GM12878 (cell line): ENCODE data around the gene PCID2. TPM values are rescaled to one million over a fixed set of nuclear protein-coding genes. Genes with fewer than 3 reads are reported as not detected.

ENCODE experiments used
- CHD4 ChIP-seq: fragments of 200-600 bp; sonication (generic); IDR thresholded peaks from 2 replicates; pipeline ENCODE4 v1.6.1; 2016; ENCODE audit warnings: mild to moderate bottlenecking
- E2F8 ChIP-seq: fragments of 450-650 bp; IDR thresholded peaks from 2 replicates; pipeline ENCODE4 v1.6.1; 2018; ENCODE audit warnings: mild to moderate bottlenecking, low read depth, moderate library complexity; ENCODE audit not compliant: partially characterized antibody
- E4F1 ChIP-seq: fragments of 450-650 bp; IDR thresholded peaks from 2 replicates; pipeline ENCODE4 v1.6.1; 2018; ENCODE audit warnings: borderline replicate concordance, mild to moderate bottlenecking; ENCODE audit not compliant: partially characterized antibody
- ESRRA ChIP-seq: IDR thresholded peaks from 2 replicates; pipeline ENCODE4 v1.6.1; 2012; ENCODE audit warnings: mild to moderate bottlenecking, low read length, improper control_type of control experiment
- ETV6 ChIP-seq, 2 experiments: fragments of 450-650 bp in 1 of 2; IDR thresholded peaks in 1 of 2; conservative IDR thresholded peaks in 1 of 2; 2 replicates each; pipeline ENCODE4 v1.6.1; 2014; ENCODE audit warnings: antibody characterized with exemption in 1 of 2, borderline replicate concordance in 1 of 2, low read depth in 1 of 2, mild to moderate bottlenecking in 1 of 2, moderate library complexity in 1 of 2
- GATAD2B ChIP-seq: fragments of 450-650 bp; conservative IDR thresholded peaks from 2 replicates; pipeline ENCODE4 v1.6.1; 2017; ENCODE audit warnings: low read depth, mild to moderate bottlenecking, moderate library complexity
- HDAC2 ChIP-seq: fragments of 200-600 bp; sonication (generic); IDR thresholded peaks from 2 replicates; pipeline ENCODE4 v1.6.1; 2017
- IKZF2 ChIP-seq, 2 experiments: fragments of 450-650 bp; IDR thresholded peaks; 2 replicates each; pipeline ENCODE4 v1.6.1; 2017; ENCODE audit warnings: mild to moderate bottlenecking in 2 of 2, moderate library complexity in 2 of 2
- KAT2A ChIP-seq: conservative IDR thresholded peaks from 2 replicates; pipeline ENCODE4 v1.6.1; 2011; ENCODE audit warnings: low read depth, low read length; ENCODE audit not compliant: control insufficient read depth
- NBN ChIP-seq: fragments of 450-650 bp; IDR thresholded peaks from 2 replicates; pipeline ENCODE4 v1.6.1; 2016
- NFXL1 ChIP-seq: fragments of 450-650 bp; IDR thresholded peaks from 2 replicates; pipeline ENCODE4 v1.6.1; 2017; ENCODE audit warnings: antibody characterized with exemption, mild to moderate bottlenecking, borderline replicate concordance
- NR2F1 ChIP-seq: fragments of 450-650 bp; conservative IDR thresholded peaks from 2 replicates; pipeline ENCODE4 v1.6.1; 2017; ENCODE audit warnings: mild to moderate bottlenecking
- NRF1 ChIP-seq: conservative IDR thresholded peaks from 2 replicates; pipeline ENCODE4 v1.6.1; 2011; ENCODE audit warnings: mild to moderate bottlenecking, low read depth, low read length, improper control_type of control experiment
- PKNOX1 ChIP-seq: fragments of 450-650 bp; IDR thresholded peaks from 2 replicates; pipeline ENCODE4 v1.6.1; 2016; ENCODE audit warnings: mild to moderate bottlenecking
- POLR2A ChIP-seq: IDR thresholded peaks from 2 replicates; pipeline ENCODE4 v1.6.1; 2011; ENCODE audit warnings: low read depth, mild to moderate bottlenecking, low read length
- RFX5 ChIP-seq: IDR thresholded peaks from 2 replicates; pipeline ENCODE4 v1.6.1; 2011; ENCODE audit warnings: low read depth, low read length, improper control_type of control experiment
- SMAD1 ChIP-seq: fragments of 450-650 bp; IDR thresholded peaks from 2 replicates; pipeline ENCODE4 v1.6.1; 2018; ENCODE audit warnings: mild to moderate bottlenecking, low read depth; ENCODE audit not compliant: partially characterized antibody
- SPI1 ChIP-seq: IDR thresholded peaks from 2 replicates; pipeline ENCODE4 v1.6.1; 2011; ENCODE audit warnings: low read depth, mild to moderate bottlenecking, low read length, moderate library complexity, borderline replicate concordance; ENCODE audit not compliant: insufficient read depth
- ZBTB33 ChIP-seq: fragments of 450-650 bp; IDR thresholded peaks from 2 replicates; pipeline ENCODE4 v1.6.1; 2017; ENCODE audit warnings: mild to moderate bottlenecking
- ZSCAN29 ChIP-seq: fragments of 450-650 bp; IDR thresholded peaks from 2 replicates; pipeline ENCODE4 v1.6.1; 2017; ENCODE audit warnings: mild to moderate bottlenecking, moderate library complexity
- polyA plus RNA-seq, 11 experiments: library from polyadenylated mRNA; depleted of rRNA in 4 of 11; unstranded in 6 of 11; stranded (reverse) in 5 of 11; fragments of >200 nt; fragmentation: Nextera tagmentation in 4 of 11; fragmentation: Illumina TruSeq in 1 of 11; extraction: Ambion mirVana in 4 of 11; extraction: Trizol in 1 of 11; gene quantifications; 1 replicate in 1 of 11; 2 replicates in 10 of 11; pipeline versions ENCODE4 v1.2.1 to v1.2.3, GENCODE V29; 2011 to 2016; ENCODE audit warnings: inconsistent platforms in 2 of 11, missing spikeins in 2 of 11, low read depth in 1 of 11
- total RNA-seq, 4 experiments: library from RNA; depleted of rRNA in 3 of 4; stranded (reverse); fragments of >200 nt in 3 of 4; fragmentation: Illumina TruSeq in 1 of 4; extraction: Trizol in 1 of 4; gene quantifications; 2 replicates each; pipeline versions ENCODE4 v1.2.1 to v1.2.3, GENCODE V29; 2013 to 2021

Gene PCID2
- total and polyA plus RNA-seq, 10 of the 15 experiments (the other 5 are each of a cell fraction or from before 2014, with no cell fraction given) = 37.0 to 98.1 (median 58.3) TPM

- no peak for TF ChIP-seq ETV6 (conservative IDR thresholded peaks at IDR 0.05 in 1 of 2, IDR thresholded peaks at IDR 0.05 in 1 of 2; ENCODE audit: borderline replicate concordance in 1 of 2, low read depth in 1 of 2)
- TF ChIP-seq SPI1 = no peak
- no peak for TF ChIP-seq E4F1
- TF ChIP-seq SMAD1 = no peak
- TF ChIP-seq ZBTB33 = no peak
- TF ChIP-seq NFXL1 = no peak
- TF ChIP-seq KAT2A = no peak
- TF ChIP-seq POLR2A = no peak
- 0 out of 2 replicates have a peak, but pooled peaks have one; percentile 35 for TF ChIP-seq NR2F1
- peak; percentile 57 to 60; a peak in 3 of 4 replicates for TF ChIP-seq IKZF2 (IDR thresholded peaks at IDR 0.05)
- TF ChIP-seq NBN = 0 out of 2 replicates have a peak, but pooled peaks have one; percentile 52
- no peak for TF ChIP-seq E2F8
- TF ChIP-seq ESRRA = no peak
- TF ChIP-seq CHD4 = no peak
- no peak for TF ChIP-seq HDAC2
- no peak for TF ChIP-seq ZSCAN29
- TF ChIP-seq RFX5 = peak; percentile 36; the same call in 1 of the 2 replicates
- TF ChIP-seq NRF1 = no peak
- TF ChIP-seq GATAD2B = no peak
- peak; percentile 50; the same call in 1 of the 2 replicates for TF ChIP-seq PKNOX1
These were observed 22.2 kb downstream of the PCID2 start (continued) for GRCh38 chr13:113186061-113186900.
